Erythroblast (primary cell): ENCODE measurements around the gene ABHD12.

Source experiments
- GATA1 ChIP-seq: IDR thresholded peaks from 2 replicates; pipeline ENCODE4 v1.6.1; 2011; ENCODE audit warnings: low read depth, mild to moderate bottlenecking, control low read depth, low read length, moderate library complexity
- POLR2A ChIP-seq: IDR thresholded peaks from 2 replicates; pipeline ENCODE4 v1.6.1; 2011; ENCODE audit warnings: mild to moderate bottlenecking, low read length

DNA sequence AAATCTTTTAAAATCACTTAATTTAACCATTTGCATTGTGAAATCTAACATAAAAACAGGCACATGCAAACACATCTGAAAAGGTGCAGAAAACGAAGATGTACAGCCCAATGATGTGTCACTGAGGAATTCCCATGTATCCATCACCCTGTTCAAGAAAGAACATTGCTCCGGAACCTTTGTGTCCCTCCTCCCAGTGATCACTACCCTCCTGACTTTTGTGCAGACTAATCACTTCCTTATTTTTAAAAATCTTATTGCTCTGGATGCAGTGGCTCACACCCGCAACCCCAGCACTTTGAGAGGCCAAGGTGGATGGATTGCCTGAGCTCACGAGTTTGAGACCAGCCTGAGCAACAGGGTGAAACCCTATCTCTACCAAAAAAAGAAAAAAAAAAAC is 31.4 kb upstream of the ABHD12 start:
- no peak for TF ChIP-seq POLR2A
- no peak for TF ChIP-seq GATA1
